ENCODE data around the gene DCPS.
"Not testable (repeated sequence)": the region's sequence is repeated elsewhere in the genome, so short reads cannot be mapped to it uniquely, and the experiment has no call there.

The DCPS gene

GRCh38 chr11:126363706-126364248 lies 59.9 kb downstream of the DCPS start:
- no peak overlapping the region for H3K4me3 Mint-ChIP-seq
- no peaks in the 10 kb centered on the region for H3K36me3 Mint-ChIP-seq (ENCODE audit: low read depth)
- H3K4me1 Mint-ChIP-seq (ENCODE audit: low read depth): peaks cover 10% of the 10 kb centered on the region
- H3K9me3 Mint-ChIP-seq: no peaks in the 10 kb centered on the region
- no peak overlapping the region for H3K27ac Mint-ChIP-seq
- H3K27me3 Mint-ChIP-seq (ENCODE audit: low read depth): no peaks in the 10 kb centered on the region

DNA sequence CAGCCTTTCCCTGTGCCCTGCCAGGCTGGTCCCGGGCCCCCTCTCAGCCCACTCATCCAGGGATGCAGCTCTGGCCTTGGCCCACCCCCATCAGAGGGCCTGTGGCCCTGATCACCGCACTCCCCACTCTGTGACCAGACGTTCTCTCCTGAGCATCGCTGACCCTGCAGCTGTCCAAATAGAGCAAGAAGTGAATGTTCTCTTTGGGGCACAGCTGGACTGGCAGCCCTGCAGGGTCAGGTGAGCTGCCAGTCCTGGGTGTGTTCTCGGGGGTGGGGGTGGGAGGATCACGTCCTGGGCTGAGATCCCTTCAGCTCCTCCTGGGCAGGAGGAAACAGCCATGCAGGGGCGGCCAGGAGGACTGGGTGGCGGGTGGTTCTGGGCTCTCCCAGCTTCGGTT lies 60.9 kb downstream of the DCPS start:
- H3K27ac Mint-ChIP-seq; H3K27me3 Mint-ChIP-seq (ENCODE audit: low read depth); H3K4me3 Mint-ChIP-seq; H3K9me3 Mint-ChIP-seq; H3K36me3 Mint-ChIP-seq (ENCODE audit: low read depth): not testable (repeated sequence)
- H3K4me1 Mint-ChIP-seq (ENCODE audit: low read depth): peaks cover 12% of the 10 kb centered on the region

DNA sequence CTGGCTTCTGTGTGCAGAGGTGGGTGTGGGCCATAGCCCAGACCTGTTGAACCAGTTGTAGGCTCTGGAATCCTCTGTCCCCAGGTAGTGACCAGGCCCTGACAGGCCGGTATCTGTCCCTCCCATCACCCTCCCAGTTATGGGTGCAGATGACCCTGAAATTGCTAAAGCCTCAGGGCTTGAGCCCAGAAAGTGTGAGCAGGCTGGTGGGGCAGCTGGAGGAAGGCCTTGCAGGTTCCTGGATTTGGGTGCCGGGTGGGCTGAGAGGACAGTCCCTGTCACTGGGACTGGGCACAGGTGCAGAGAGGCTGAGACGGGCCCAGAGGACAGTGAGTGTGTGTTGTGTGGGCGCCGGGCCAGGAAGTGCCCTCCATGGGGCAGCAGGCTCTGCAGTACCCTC lies 61.6 kb downstream of the DCPS start:
- peaks cover 16% of the 10 kb centered on the region for H3K4me1 Mint-ChIP-seq (ENCODE audit: low read depth)
- not testable (repeated sequence) for H3K27me3 Mint-ChIP-seq (ENCODE audit: low read depth); H3K27ac Mint-ChIP-seq; H3K36me3 Mint-ChIP-seq (ENCODE audit: low read depth); H3K4me3 Mint-ChIP-seq; H3K9me3 Mint-ChIP-seq

- H3K9me3 Mint-ChIP-seq: no peaks in the 10 kb centered on the region
- H3K4me1 Mint-ChIP-seq (ENCODE audit: low read depth): peaks cover 16% of the 10 kb centered on the region
- H3K27ac Mint-ChIP-seq: no peak overlapping the region
- H3K27me3 Mint-ChIP-seq (ENCODE audit: low read depth): no peaks in the 10 kb centered on the region
- no peaks in the 10 kb centered on the region for H3K36me3 Mint-ChIP-seq (ENCODE audit: low read depth)
- no peak overlapping the region for H3K4me3 Mint-ChIP-seq
These were observed 62.4 kb downstream of the DCPS start for GRCh38 chr11:126366064-126366822.

DNA sequence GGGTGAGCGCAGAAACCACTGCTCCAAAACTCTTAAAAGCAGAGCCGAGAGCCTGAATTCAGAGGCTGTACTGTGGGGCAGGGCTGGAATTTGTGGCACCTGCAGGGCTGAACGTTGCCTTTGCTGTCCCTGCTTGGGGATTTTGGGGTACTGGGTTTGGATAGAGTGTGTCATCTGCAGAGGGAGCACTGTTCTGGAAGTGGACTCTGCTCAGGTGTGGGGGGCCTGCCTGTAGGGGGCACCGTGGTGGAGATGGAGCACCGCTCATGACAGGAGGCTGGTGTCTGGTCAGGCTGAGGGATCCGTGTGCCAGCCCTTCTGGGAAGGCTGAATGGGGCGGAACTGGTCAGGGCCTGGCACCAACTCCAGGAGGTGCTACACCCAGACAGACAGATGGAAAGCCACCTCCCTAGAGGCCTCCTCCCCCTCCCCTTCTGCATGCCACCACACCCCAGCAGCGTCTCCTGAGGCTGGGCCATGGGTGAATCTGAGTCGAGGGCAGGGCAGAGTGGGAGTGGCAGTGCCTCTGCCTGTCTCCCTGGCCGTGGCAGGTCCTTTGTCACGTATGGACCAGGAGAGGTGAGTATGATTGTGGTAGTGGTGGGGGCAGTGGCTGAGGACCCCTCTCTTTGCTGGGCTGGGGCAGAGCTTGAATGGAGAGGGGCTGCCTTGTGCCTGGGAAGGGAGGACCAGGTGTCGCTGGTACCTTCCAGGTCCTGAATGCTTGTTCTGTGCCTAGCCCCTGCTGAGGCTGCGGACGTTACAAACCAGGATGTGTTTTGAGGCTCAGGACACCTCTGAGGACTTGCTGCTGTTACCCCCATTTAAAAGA lies 63.2 kb downstream of the DCPS start:
- H3K4me3 Mint-ChIP-seq; H3K27ac Mint-ChIP-seq; H3K36me3 Mint-ChIP-seq (ENCODE audit: low read depth); H3K27me3 Mint-ChIP-seq (ENCODE audit: low read depth); H3K9me3 Mint-ChIP-seq: not testable (repeated sequence)
- peaks cover 16% of the 10 kb centered on the region for H3K4me1 Mint-ChIP-seq (ENCODE audit: low read depth)

GRCh38 chr11:126367806-126368205 lies 63.9 kb downstream of the DCPS start:
- not testable (repeated sequence) for H3K36me3 Mint-ChIP-seq (ENCODE audit: low read depth); H3K9me3 Mint-ChIP-seq; H3K27me3 Mint-ChIP-seq (ENCODE audit: low read depth); H3K27ac Mint-ChIP-seq; H3K4me3 Mint-ChIP-seq
- H3K4me1 Mint-ChIP-seq (ENCODE audit: low read depth): peaks cover 16% of the 10 kb centered on the region

GRCh38 chr11:126368336-126369119 lies 64.7 kb downstream of the DCPS start:
- H3K36me3 Mint-ChIP-seq (ENCODE audit: low read depth); H3K27me3 Mint-ChIP-seq (ENCODE audit: low read depth); H3K27ac Mint-ChIP-seq; H3K9me3 Mint-ChIP-seq; H3K4me3 Mint-ChIP-seq: not testable (repeated sequence)
- peaks cover 16% of the 10 kb centered on the region for H3K4me1 Mint-ChIP-seq (ENCODE audit: low read depth)

GRCh38 chr11:126370016-126370415 lies 66.2 kb downstream of the DCPS start:
- Mint-ChIP-seq H3K4me3 (no peak overlapping the region), H3K4me1 (ENCODE audit: low read depth) (peaks cover 16% of the 10 kb centered on the region), H3K27ac (no peak overlapping the region), H3K27me3 (ENCODE audit: low read depth) (no peaks in the 10 kb centered on the region), H3K36me3 (ENCODE audit: low read depth) (no peaks in the 10 kb centered on the region), H3K9me3 (no peaks in the 10 kb centered on the region)

DNA sequence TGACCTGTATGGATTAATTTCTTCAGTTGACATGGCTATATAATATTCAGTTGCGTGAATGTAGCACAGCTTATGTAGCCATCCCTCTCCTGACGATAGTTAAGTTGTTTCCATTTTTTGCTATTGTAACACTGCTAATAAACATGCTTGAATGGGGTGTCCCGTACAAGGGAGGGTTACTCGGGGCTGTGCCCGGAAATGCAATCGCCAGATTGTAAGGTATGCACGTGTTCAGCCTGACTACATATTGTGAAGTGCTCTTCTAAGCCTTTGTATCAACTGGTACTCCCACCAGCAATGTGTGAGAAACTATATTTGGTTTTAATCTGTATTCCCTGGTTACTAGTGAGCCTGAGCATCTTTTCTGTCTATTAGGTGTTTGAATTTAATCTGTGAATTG lies 67.7 kb downstream of the DCPS start:
- Mint-ChIP-seq H3K4me1 (ENCODE audit: low read depth) (peaks cover 16% of the 10 kb centered on the region), H3K9me3 (no peaks in the 10 kb centered on the region), H3K27ac (no peak overlapping the region), H3K36me3 (ENCODE audit: low read depth) (no peaks in the 10 kb centered on the region), H3K27me3 (ENCODE audit: low read depth) (no peaks in the 10 kb centered on the region), H3K4me3 (no peak overlapping the region)

DNA sequence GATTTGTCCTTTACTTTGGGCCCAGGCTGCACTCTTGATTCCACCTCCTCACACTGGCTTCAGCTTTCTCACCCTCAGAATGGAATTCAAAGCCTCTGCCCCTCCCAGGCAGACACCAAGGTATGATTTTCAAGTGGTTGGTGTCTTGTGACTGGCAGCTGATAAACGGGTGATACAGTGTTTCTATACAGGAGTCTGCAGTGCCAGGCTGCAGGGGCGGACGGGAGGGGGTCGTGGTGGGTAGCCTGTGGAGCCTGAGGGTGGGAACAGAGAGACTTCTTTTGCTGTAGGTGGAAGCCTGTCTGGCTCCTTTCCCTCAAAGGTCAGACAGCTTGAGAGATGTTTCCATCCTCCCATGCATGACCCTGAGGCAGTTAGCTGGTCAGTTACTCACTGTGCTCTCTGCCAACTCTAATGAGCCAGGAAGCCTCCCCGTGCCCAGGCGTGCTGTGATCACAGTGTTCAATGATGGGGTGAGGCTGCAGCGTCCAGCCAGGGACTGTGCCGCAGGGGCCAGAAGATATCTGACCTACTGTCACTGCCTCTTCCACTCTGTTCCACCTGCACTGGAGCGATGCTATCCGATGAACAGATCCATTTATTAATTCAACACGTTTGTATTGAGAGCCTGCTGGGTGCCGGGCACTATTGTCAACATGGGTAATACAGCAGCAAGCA lies 69.7 kb downstream of the DCPS start:
- not testable (repeated sequence) for H3K27me3 Mint-ChIP-seq (ENCODE audit: low read depth); H3K36me3 Mint-ChIP-seq (ENCODE audit: low read depth); H3K4me3 Mint-ChIP-seq; H3K9me3 Mint-ChIP-seq; H3K27ac Mint-ChIP-seq; H3K4me1 Mint-ChIP-seq (ENCODE audit: low read depth)

DNA sequence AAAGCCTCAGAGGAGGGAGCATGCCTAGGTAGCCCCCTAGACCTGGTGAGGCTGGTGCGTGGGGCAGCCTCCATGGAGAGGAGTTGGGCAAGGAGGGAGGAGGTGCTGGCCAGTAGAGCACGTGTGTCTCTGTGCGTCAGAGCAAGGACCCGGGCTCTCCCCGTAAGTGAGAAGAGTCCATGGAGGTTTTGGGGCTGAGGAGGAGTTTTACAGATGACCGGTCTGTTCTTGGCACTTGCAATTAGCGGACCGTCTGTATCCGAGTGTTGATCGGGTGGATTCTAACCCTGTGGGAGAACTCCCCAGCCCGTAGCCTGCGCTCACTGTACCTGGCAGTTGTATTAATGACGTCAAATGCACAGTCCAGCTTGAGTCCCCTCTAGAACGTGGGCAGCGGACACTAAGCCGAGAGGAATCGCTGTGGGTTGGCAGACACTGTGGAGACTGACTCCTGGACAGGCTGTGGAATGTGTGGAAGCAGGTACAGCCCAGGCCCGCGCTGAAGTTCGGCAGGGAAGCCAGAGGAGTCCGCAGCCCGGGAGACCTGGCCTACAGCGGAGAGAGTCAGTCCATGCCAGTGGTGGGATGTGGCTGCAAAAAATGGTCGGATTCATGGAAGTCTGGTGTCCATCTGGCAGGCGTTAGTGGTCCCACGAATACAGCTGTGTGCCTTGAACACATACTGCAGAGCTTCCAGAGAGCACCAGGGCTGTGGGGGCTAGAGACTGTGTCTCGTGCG lies 70.9 kb downstream of the DCPS start:
- not testable (repeated sequence) for H3K27ac Mint-ChIP-seq; H3K36me3 Mint-ChIP-seq (ENCODE audit: low read depth); H3K4me1 Mint-ChIP-seq (ENCODE audit: low read depth); H3K9me3 Mint-ChIP-seq; H3K27me3 Mint-ChIP-seq (ENCODE audit: low read depth); H3K4me3 Mint-ChIP-seq

GRCh38 chr11:126375726-126376125 lies 71.9 kb downstream of the DCPS start:
- Mint-ChIP-seq H3K27ac (no peak overlapping the region), H3K4me3 (no peak overlapping the region), H3K27me3 (ENCODE audit: low read depth) (no peaks in the 10 kb centered on the region), H3K9me3 (no peaks in the 10 kb centered on the region), H3K36me3 (ENCODE audit: low read depth) (no peaks in the 10 kb centered on the region), H3K4me1 (ENCODE audit: low read depth) (no peaks in the 10 kb centered on the region)

DNA sequence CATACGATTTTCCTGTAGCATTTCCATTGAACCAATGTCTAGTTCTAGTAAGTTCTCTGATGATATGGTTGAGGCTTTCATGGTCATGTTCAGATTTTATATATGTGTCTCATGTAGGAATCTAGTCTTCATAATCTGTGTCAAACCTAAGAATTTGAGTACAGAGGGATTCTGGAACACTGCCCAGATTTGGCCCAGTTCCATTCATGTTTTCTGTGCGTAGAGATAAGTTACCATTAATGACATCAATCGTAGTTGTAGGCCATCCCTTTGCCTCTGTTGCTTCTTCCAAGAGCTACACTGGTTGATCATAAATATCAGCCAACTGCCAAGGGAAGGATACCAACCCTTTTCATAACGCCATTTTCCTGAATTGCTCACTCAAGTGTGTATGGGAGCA lies 74.9 kb downstream of the DCPS start:
- H3K27ac Mint-ChIP-seq: no peak overlapping the region

DNA sequence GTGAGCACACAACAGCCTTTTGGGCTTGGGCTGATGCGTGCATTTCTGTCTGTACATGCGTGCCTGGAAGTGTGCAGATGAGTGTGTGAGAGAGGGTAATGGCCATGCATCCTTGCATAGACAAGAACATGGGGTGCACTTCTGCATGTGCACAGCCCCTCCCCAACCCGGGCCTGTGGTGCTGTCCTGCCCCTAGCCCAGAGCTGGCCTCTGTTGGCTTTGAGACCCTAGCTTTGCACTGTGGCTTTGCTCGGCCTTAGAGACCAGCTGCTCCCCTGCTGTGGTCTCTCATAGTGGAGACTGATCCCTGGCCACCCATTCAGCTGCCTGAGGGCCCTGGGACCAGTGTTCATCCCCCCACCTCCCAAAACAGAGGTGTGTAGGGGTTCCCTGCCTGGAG lies 77.0 kb downstream of the DCPS start:
- Mint-ChIP-seq H3K4me1 (ENCODE audit: low read depth) (no peaks in the 10 kb centered on the region), H3K27ac (no peak overlapping the region), H3K27me3 (ENCODE audit: low read depth) (no peaks in the 10 kb centered on the region), H3K9me3 (no peaks in the 10 kb centered on the region), H3K36me3 (ENCODE audit: low read depth) (no peaks in the 10 kb centered on the region), H3K4me3 (no peak overlapping the region)

More for the DNA sequence above, 74.9 kb downstream of the DCPS start:
- Mint-ChIP-seq H3K4me1 (ENCODE audit: low read depth) (no peaks in the 10 kb centered on the region), H3K36me3 (ENCODE audit: low read depth) (no peaks in the 10 kb centered on the region), H3K27me3 (ENCODE audit: low read depth) (no peaks in the 10 kb centered on the region), H3K4me3 (no peak overlapping the region), H3K9me3 (no peaks in the 10 kb centered on the region)
